Measurements from ENCODE around the gene CCR2.

DNA sequence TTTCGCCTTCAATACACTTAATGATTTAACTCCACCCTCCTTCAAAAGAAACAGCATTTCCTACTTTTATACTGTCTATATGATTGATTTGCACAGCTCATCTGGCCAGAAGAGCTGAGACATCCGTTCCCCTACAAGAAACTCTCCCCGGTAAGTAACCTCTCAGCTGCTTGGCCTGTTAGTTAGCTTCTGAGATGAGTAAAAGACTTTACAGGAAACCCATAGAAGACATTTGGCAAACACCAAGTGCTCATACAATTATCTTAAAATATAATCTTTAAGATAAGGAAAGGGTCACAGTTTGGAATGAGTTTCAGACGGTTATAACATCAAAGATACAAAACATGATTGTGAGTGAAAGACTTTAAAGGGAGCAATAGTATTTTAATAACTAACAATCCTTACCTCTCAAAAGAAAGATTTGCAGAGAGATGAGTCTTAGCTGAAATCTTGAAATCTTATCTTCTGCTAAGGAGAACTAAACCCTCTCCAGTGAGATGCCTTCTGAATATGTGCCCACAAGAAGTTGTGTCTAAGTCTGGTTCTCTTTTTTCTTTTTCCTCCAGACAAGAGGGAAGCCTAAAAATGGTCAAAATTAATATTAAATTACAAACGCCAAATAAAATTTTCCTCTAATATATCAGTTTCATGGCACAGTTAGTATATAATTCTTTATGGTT is 17.1 kb downstream of the CCR2 start, which contains the start of gene CCR5:
- TF ChIP-seq, protein P1, sequence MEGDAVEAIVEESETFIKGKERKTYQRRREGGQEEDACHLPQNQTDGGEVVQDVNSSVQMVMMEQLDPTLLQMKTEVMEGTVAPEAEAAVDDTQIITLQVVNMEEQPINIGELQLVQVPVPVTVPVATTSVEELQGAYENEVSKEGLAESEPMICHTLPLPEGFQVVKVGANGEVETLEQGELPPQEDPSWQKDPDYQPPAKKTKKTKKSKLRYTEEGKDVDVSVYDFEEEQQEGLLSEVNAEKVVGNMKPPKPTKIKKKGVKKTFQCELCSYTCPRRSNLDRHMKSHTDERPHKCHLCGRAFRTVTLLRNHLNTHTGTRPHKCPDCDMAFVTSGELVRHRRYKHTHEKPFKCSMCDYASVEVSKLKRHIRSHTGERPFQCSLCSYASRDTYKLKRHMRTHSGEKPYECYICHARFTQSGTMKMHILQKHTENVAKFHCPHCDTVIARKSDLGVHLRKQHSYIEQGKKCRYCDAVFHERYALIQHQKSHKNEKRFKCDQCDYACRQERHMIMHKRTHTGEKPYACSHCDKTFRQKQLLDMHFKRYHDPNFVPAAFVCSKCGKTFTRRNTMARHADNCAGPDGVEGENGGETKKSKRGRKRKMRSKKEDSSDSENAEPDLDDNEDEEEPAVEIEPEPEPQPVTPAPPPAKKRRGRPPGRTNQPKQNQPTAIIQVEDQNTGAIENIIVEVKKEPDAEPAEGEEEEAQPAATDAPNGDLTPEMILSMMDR (conservative IDR thresholded peaks at IDR 0.05; ENCODE audit: low read length) = no peak
- no peak for TF ChIP-seq EZH2phosphoT487 (IDR thresholded peaks at IDR 0.05; ENCODE audit: borderline replicate concordance)
